Esophagus muscularis mucosa (tissue), 4 donors: Measurements from ENCODE around the gene KCNMB2. TPM values are rescaled to one million over a fixed set of nuclear protein-coding genes. Genes with fewer than 3 reads are reported as not detected.

Source experiments
- DNase-seq: peaks from one replicate; pipeline ENCODE4 v3.0.0-alpha.2; 2017; ENCODE audit errors: extremely low spot score
- H3K27ac ChIP-seq, 4 donors: fragments of 200-600 bp; sonication (generic); replicated peaks in 1 of 4; 1 replicate in 3 of 4; 2 replicates in 1 of 4; pipeline ENCODE4 v1.5.1; 2016 to 2019; ENCODE audit warnings: mild to moderate bottlenecking in 1 of 4
- H3K27me3 ChIP-seq, 4 donors: fragments of 200-600 bp; sonication (generic); one replicate each; pipeline versions ENCODE4 v1.5.1 to v1.6.0; 2016 to 2019
- H3K36me3 ChIP-seq, 4 donors: fragments of 200-600 bp; sonication (generic); one replicate each; pipeline ENCODE4 v1.5.1; 2016 to 2019
- H3K4me1 ChIP-seq, 4 donors: fragments of 200-600 bp; sonication (generic); one replicate each; pipeline ENCODE4 v1.5.1; 2016 to 2019
- H3K4me3 ChIP-seq, 4 donors: fragments of 200-600 bp; sonication (generic); 1 replicate in 2 of 4; 2 replicates in 2 of 4; pipeline ENCODE4 v1.5.1; 2016 to 2019; ENCODE audit warnings: mild to moderate bottlenecking in 4 of 4, moderate library complexity in 1 of 4
- H3K9me3 ChIP-seq, 4 donors: fragments of 200-600 bp; sonication (generic); 1 replicate in 3 of 4; 2 replicates in 1 of 4; pipeline ENCODE4 v1.5.1; 2016 to 2019
- EP300 ChIP-seq: sonication (generic); formaldehyde crosslinking; IDR thresholded peaks from one replicate; pipeline ENCODE4 v1.6.1; 2017; ENCODE audit warnings: antibody characterized with exemption
- POLR2A ChIP-seq: fragments of 450-650 bp; IDR thresholded peaks from one replicate; pipeline ENCODE4 v1.6.1; 2017; ENCODE audit warnings: antibody characterized with exemption, moderate library complexity, mild to moderate bottlenecking, low read depth
- POLR2AphosphoS5 ChIP-seq, 2 donors: sonication (generic); formaldehyde crosslinking; IDR thresholded peaks; one replicate each; pipeline ENCODE4 v1.6.1; 2017; ENCODE audit warnings: antibody characterized with exemption in 2 of 2
- WGBS: methylation state at CpG from one replicate; pipeline ENCODE4 v1.1.5; 2018; 5-methylcytosine and 5-hydroxymethylcytosine counted together
- intact Hi-C: fragments of 100-400 bp; cut with DNase I; formaldehyde crosslinking; loops from one replicate; pipeline ENCODE4 v1.15.1; 2023
- total RNA-seq, 4 donors: library from RNA; depleted of rRNA; stranded (reverse); fragments of >200 nt; gene quantifications; one replicate each; pipeline versions ENCODE4 v1.1.0 to v1.2.1, GENCODE V29; 2016
- TF ChIP-seq, protein P1 (sequence below), 3 experiments: fragments of 200-600 bp in 2 of 3; fragments of 450-650 bp in 1 of 3; sonication (generic) in 2 of 3; IDR thresholded peaks; one replicate each; pipeline ENCODE4 v1.5.1; 2017 to 2019; ENCODE audit warnings: antibody characterized with exemption in 3 of 3, mild to moderate bottlenecking in 2 of 3, moderate library complexity in 1 of 3

KCNMB2 gene
- total RNA-seq, 4 donors from 2014 or later = 0.17 to 0.40 TPM; not detected in 2

DNA sequence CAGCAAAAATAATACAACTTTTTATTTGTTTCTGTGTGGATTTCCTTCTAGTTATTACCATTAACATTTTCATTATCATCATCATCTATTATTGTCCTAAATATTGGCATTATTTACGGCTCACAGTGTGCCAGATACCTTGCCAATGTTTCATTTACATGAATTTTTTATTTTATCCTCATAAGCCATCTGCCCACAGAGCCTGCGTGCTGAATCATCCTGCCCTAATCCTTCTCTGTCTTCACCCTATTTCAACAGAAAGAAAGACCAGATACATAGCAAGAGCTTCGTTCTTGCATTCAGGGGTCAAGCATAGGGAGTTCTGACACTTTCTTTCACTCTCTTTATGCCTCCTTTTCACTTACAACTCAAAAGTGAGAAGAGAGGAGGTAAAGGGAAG lies 82.0 kb downstream of the KCNMB2 start:
- no peaks in the 10 kb centered on the region for H3K36me3 ChIP-seq
- TF ChIP-seq POLR2AphosphoS5 (IDR thresholded peaks at IDR 0.05) = no peak
- no peak for TF ChIP-seq EP300
- TF ChIP-seq POLR2A = no peak
- TF ChIP-seq, protein P1, sequence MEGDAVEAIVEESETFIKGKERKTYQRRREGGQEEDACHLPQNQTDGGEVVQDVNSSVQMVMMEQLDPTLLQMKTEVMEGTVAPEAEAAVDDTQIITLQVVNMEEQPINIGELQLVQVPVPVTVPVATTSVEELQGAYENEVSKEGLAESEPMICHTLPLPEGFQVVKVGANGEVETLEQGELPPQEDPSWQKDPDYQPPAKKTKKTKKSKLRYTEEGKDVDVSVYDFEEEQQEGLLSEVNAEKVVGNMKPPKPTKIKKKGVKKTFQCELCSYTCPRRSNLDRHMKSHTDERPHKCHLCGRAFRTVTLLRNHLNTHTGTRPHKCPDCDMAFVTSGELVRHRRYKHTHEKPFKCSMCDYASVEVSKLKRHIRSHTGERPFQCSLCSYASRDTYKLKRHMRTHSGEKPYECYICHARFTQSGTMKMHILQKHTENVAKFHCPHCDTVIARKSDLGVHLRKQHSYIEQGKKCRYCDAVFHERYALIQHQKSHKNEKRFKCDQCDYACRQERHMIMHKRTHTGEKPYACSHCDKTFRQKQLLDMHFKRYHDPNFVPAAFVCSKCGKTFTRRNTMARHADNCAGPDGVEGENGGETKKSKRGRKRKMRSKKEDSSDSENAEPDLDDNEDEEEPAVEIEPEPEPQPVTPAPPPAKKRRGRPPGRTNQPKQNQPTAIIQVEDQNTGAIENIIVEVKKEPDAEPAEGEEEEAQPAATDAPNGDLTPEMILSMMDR (IDR thresholded peaks at IDR 0.05) = no peak
- peaks cover 0 to 13% (median 5%) of the 10 kb centered on the region in 4 donors for H3K4me1 ChIP-seq
- WGBS = 19% methylated on average over 3 of the region's 3 CpGs
- DNase-seq = no peak
- H3K9me3 ChIP-seq = no peaks in the 10 kb centered on the region
- peak overlapping the region; percentile 11 to 30 (median 24) for H3K4me3 ChIP-seq
- peak overlapping the region in 3 of 4 donors; percentile 25 to 50 (median 45) for H3K27ac ChIP-seq
- H3K27me3 ChIP-seq = no peaks in the 10 kb centered on the region
- intact Hi-C loops = no loop called here

DNA sequence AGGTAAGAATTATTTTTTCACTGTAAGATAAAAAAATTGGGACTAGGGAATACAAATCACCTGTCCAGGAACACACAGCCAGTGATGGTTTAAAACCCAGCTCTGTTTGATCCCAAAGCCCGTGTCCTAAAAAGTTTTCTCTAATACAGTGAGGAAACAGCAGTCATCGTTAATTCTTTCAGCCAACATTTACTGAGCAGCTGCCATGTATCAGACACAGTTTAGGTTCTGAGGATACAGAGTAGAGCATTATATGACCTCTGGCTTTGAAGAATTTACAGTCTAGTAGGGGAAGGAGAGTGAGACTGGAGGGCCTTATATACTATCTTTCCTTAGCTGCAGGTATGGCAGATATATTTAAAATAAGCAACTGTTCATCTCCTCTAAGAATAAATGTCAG lies 82.7 kb downstream of the KCNMB2 start:
- no peaks in the 10 kb centered on the region for H3K9me3 ChIP-seq
- H3K36me3 ChIP-seq = no peaks in the 10 kb centered on the region
- TF ChIP-seq, protein P1 (IDR thresholded peaks at IDR 0.05) = no peak
- no peak for TF ChIP-seq EP300
- no peak for TF ChIP-seq POLR2A
- TF ChIP-seq POLR2AphosphoS5 (IDR thresholded peaks at IDR 0.05) = no peak
- peak overlapping the region in 3 of 4 donors; percentile 25 to 50 (median 45) for H3K27ac ChIP-seq
- intact Hi-C loops = no loop called here
- peaks cover 0 to 13% (median 5%) of the 10 kb centered on the region in 4 donors for H3K4me1 ChIP-seq
- 63% methylated on average over 2 of the region's 2 CpGs for WGBS
- no peak for DNase-seq
- no peaks in the 10 kb centered on the region for H3K27me3 ChIP-seq
- H3K4me3 ChIP-seq = peak overlapping the region in 3 of 4 donors; percentile 22 to 30 (median 26)

DNA sequence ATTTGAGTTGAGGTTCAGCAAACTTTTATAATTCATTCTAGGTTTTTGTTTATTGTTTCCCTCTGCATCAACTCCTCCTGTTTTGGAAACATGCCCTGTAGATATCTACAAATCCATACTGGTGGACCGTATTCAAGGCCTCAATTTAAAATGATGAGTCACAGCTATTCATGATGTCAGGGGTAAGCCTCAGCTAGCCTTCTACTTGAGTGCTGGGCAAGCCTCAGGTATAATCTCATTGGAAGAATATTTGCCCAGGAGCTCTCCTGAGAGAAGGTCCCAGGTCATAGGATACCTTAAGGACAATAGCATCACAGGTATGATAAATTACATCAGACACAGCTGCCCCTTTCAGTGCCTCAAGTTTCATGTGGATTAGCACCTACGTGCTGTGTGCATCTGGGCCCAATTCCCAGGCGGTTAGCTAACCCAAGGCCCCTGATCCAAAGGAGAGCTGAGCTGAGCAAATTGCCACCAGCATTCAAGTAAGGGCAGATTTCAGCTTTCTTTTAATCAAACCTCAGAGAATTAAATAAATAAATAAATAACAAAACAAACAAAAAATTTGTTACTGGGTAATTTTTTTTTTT lies 87.5 kb downstream of the KCNMB2 start:
- Histone ChIP-seq H3K27me3 (no peaks in the 10 kb centered on the region), H3K27ac (no peak overlapping the region), H3K9me3 (no peaks in the 10 kb centered on the region), H3K4me3 (no peak overlapping the region), H3K36me3 (no peaks in the 10 kb centered on the region), H3K4me1 (peaks cover 0 to 4% (median 1%) of the 10 kb centered on the region in 4 donors)
- intact Hi-C loops = no loop called here
- 62% methylated on average over 3 of the region's 3 CpGs for WGBS
- DNase-seq = no peak
- TF ChIP-seq POLR2A (no peak), POLR2AphosphoS5 (IDR thresholded peaks at IDR 0.05) (no peak), EP300 (no peak)
- TF ChIP-seq, protein P1 (IDR thresholded peaks at IDR 0.05) = no peak

DNA sequence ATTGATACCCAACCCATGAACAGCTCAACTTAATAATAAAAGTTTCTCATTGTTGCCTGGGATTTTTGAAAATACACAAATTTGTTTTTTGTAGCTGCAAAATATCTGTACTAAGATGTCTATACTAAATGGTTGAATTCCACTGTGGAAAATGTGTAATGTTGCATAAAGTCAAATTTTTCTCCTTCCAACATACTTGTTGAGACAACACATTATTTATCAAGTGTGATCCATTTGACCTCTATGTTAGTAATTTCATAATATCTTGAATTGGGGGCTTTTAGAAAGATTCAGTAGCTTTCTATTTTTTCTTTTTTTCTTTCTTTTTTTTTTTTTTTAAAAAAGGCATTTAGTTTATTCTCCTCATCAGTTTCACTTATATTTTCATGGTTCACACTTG lies 88.0 kb downstream of the KCNMB2 start:
- intact Hi-C loops = no loop called here
- no peak for DNase-seq
- no peaks in the 10 kb centered on the region for H3K4me1 ChIP-seq
- no peak overlapping the region for H3K4me3 ChIP-seq
- TF ChIP-seq, protein P1 (IDR thresholded peaks at IDR 0.05) = no peak
- TF ChIP-seq EP300 (no peak), POLR2A (no peak), POLR2AphosphoS5 (IDR thresholded peaks at IDR 0.05) (no peak)
- no peaks in the 10 kb centered on the region for H3K36me3 ChIP-seq
- H3K27ac ChIP-seq = no peak overlapping the region
- no peaks in the 10 kb centered on the region for H3K9me3 ChIP-seq
- no peaks in the 10 kb centered on the region for H3K27me3 ChIP-seq
